Measurements from ENCODE around the gene PPFIA1.
"Not testable (repeated sequence)": the region's sequence is repeated elsewhere in the genome, so short reads cannot be mapped to it uniquely, and the experiment has no call there.

PPFIA1 gene

GRCh38 chr11:70243912-70244652, 26.4 kb upstream of the PPFIA1 start:
- Mint-ChIP-seq H3K4me3 (no peak overlapping the region), H3K27ac (no peak overlapping the region), H3K36me3 (ENCODE audit: low read depth) (no peaks in the 10 kb centered on the region), H3K27me3 (ENCODE audit: low read depth) (peaks cover 4% of the 10 kb centered on the region), H3K9me3 (no peaks in the 10 kb centered on the region), H3K4me1 (ENCODE audit: low read depth) (no peaks in the 10 kb centered on the region)
- no peak for DNase-seq (ENCODE audit: low spot score)

GRCh38 chr11:70244698-70245097, 25.8 kb upstream of the PPFIA1 start:
- H3K9me3 Mint-ChIP-seq: no peaks in the 10 kb centered on the region
- no peak for DNase-seq (ENCODE audit: low spot score)
- no peaks in the 10 kb centered on the region for H3K36me3 Mint-ChIP-seq (ENCODE audit: low read depth)
- no peaks in the 10 kb centered on the region for H3K4me1 Mint-ChIP-seq (ENCODE audit: low read depth)
- peaks cover 3% of the 10 kb centered on the region for H3K27me3 Mint-ChIP-seq (ENCODE audit: low read depth)
- no peak overlapping the region for H3K4me3 Mint-ChIP-seq
- H3K27ac Mint-ChIP-seq: no peak overlapping the region

- Mint-ChIP-seq H3K36me3 (ENCODE audit: low read depth) (no peaks in the 10 kb centered on the region), H3K4me3 (no peak overlapping the region), H3K4me1 (ENCODE audit: low read depth) (no peaks in the 10 kb centered on the region), H3K27me3 (ENCODE audit: low read depth) (peaks cover 3% of the 10 kb centered on the region), H3K27ac (no peak overlapping the region), H3K9me3 (no peaks in the 10 kb centered on the region)
- DNase-seq (ENCODE audit: low spot score): no peak
Measured at GRCh38 chr11:70246196-70246595, 24.3 kb upstream of the PPFIA1 start.

GRCh38 chr11:70247042-70247709, 23.3 kb upstream of the PPFIA1 start:
- Mint-ChIP-seq H3K4me3 (no peak overlapping the region), H3K36me3 (ENCODE audit: low read depth) (no peaks in the 10 kb centered on the region), H3K27ac (no peak overlapping the region), H3K4me1 (ENCODE audit: low read depth) (no peaks in the 10 kb centered on the region), H3K9me3 (no peaks in the 10 kb centered on the region), H3K27me3 (ENCODE audit: low read depth) (peaks cover 3% of the 10 kb centered on the region)
- no peak for DNase-seq (ENCODE audit: low spot score)

- no peak overlapping the region for H3K4me3 Mint-ChIP-seq
- no peaks in the 10 kb centered on the region for H3K36me3 Mint-ChIP-seq (ENCODE audit: low read depth)
- H3K4me1 Mint-ChIP-seq (ENCODE audit: low read depth): no peaks in the 10 kb centered on the region
- no peaks in the 10 kb centered on the region for H3K9me3 Mint-ChIP-seq
- peaks cover 3% of the 10 kb centered on the region for H3K27me3 Mint-ChIP-seq (ENCODE audit: low read depth)
- no peak overlapping the region for H3K27ac Mint-ChIP-seq
- no peak for DNase-seq (ENCODE audit: low spot score)
Measured at GRCh38 chr11:70247710-70248072, 22.8 kb upstream of the PPFIA1 start.

- no peaks in the 10 kb centered on the region for H3K36me3 Mint-ChIP-seq (ENCODE audit: low read depth)
- no peak for DNase-seq (ENCODE audit: low spot score)
- H3K9me3 Mint-ChIP-seq: no peaks in the 10 kb centered on the region
- no peak overlapping the region for H3K27ac Mint-ChIP-seq
- no peaks in the 10 kb centered on the region for H3K4me1 Mint-ChIP-seq (ENCODE audit: low read depth)
- H3K27me3 Mint-ChIP-seq (ENCODE audit: low read depth): no peaks in the 10 kb centered on the region
- no peak overlapping the region for H3K4me3 Mint-ChIP-seq
Measured at GRCh38 chr11:70250876-70251658, 19.4 kb upstream of the PPFIA1 start.

GRCh38 chr11:70251659-70252321, 18.7 kb upstream of the PPFIA1 start:
- Mint-ChIP-seq H3K27ac (no peak overlapping the region), H3K4me3 (no peak overlapping the region), H3K36me3 (ENCODE audit: low read depth) (no peaks in the 10 kb centered on the region), H3K4me1 (ENCODE audit: low read depth) (no peaks in the 10 kb centered on the region), H3K27me3 (ENCODE audit: low read depth) (no peaks in the 10 kb centered on the region), H3K9me3 (no peaks in the 10 kb centered on the region)
- DNase-seq (ENCODE audit: low spot score): no peak

GRCh38 chr11:70252844-70253243, 17.6 kb upstream of the PPFIA1 start:
- no peaks in the 10 kb centered on the region for H3K27me3 Mint-ChIP-seq (ENCODE audit: low read depth)
- H3K4me1 Mint-ChIP-seq (ENCODE audit: low read depth): no peaks in the 10 kb centered on the region
- no peak for DNase-seq (ENCODE audit: low spot score)
- H3K9me3 Mint-ChIP-seq: no peaks in the 10 kb centered on the region
- H3K27ac Mint-ChIP-seq: no peak overlapping the region
- no peaks in the 10 kb centered on the region for H3K36me3 Mint-ChIP-seq (ENCODE audit: low read depth)
- H3K4me3 Mint-ChIP-seq: no peak overlapping the region

GRCh38 chr11:70255477-70256116, 14.9 kb upstream of the PPFIA1 start:
- Mint-ChIP-seq H3K36me3 (ENCODE audit: low read depth) (no peaks in the 10 kb centered on the region), H3K4me3 (no peak overlapping the region), H3K9me3 (no peaks in the 10 kb centered on the region), H3K4me1 (ENCODE audit: low read depth) (no peaks in the 10 kb centered on the region), H3K27me3 (ENCODE audit: low read depth) (no peaks in the 10 kb centered on the region), H3K27ac (no peak overlapping the region)
- no peak for DNase-seq (ENCODE audit: low spot score)

GRCh38 chr11:70259077-70259476, 11.4 kb upstream of the PPFIA1 start:
- not testable (repeated sequence) for H3K36me3 Mint-ChIP-seq (ENCODE audit: low read depth); H3K9me3 Mint-ChIP-seq; H3K4me1 Mint-ChIP-seq (ENCODE audit: low read depth); H3K4me3 Mint-ChIP-seq; DNase-seq (ENCODE audit: low spot score); H3K27me3 Mint-ChIP-seq (ENCODE audit: low read depth); H3K27ac Mint-ChIP-seq

GRCh38 chr11:70262951-70263350, 7.5 kb upstream of the PPFIA1 start:
- H3K4me1 Mint-ChIP-seq (ENCODE audit: low read depth): peaks cover 3% of the 10 kb centered on the region
- H3K36me3 Mint-ChIP-seq (ENCODE audit: low read depth): no peaks in the 10 kb centered on the region
- H3K4me3 Mint-ChIP-seq: no peak overlapping the region
- H3K9me3 Mint-ChIP-seq: no peaks in the 10 kb centered on the region
- no peak overlapping the region for H3K27ac Mint-ChIP-seq
- DNase-seq (ENCODE audit: low spot score): no peak
- H3K27me3 Mint-ChIP-seq (ENCODE audit: low read depth): peaks cover 11% of the 10 kb centered on the region

GRCh38 chr11:70263363-70263762, 7.1 kb upstream of the PPFIA1 start:
- Mint-ChIP-seq H3K9me3 (no peaks in the 10 kb centered on the region), H3K4me1 (ENCODE audit: low read depth) (peaks cover 3% of the 10 kb centered on the region), H3K36me3 (ENCODE audit: low read depth) (no peaks in the 10 kb centered on the region)

GRCh38 chr11:70265341-70265740, 5.1 kb upstream of the PPFIA1 start:
- Mint-ChIP-seq H3K4me3 (no peak overlapping the region), H3K27ac (no peak overlapping the region), H3K27me3 (ENCODE audit: low read depth) (peaks cover 25% of the 10 kb centered on the region), H3K9me3 (no peaks in the 10 kb centered on the region), H3K36me3 (ENCODE audit: low read depth) (no peaks in the 10 kb centered on the region), H3K4me1 (ENCODE audit: low read depth) (peaks cover 7% of the 10 kb centered on the region)
- no peak for DNase-seq (ENCODE audit: low spot score)

More at GRCh38 chr11:70263363-70263762, 7.1 kb upstream of the PPFIA1 start:
- Mint-ChIP-seq H3K27ac (no peak overlapping the region), H3K4me3 (no peak overlapping the region), H3K27me3 (ENCODE audit: low read depth) (peaks cover 13% of the 10 kb centered on the region)
- DNase-seq (ENCODE audit: low spot score): no peak
